SIG-M5 treated with dmso at 0.1 percent for 504 hours (cell line): ENCODE measurements around the gene PBRM1.
"Not testable (repeated sequence)": the region's sequence is repeated elsewhere in the genome, so short reads cannot be mapped to it uniquely, and the experiment has no call there.

Experiments
- DNase-seq: peaks from one replicate; lab custom pipeline; 2025; ENCODE audit not compliant: unreplicated experiment; lab: John Stamatoyannopoulos, UW

PBRM1 gene

GRCh38 chr3:52704611-52705437 lies 19.1 kb upstream of the PBRM1 start:
- peak; percentile 32 for DNase-seq

- no peak for DNase-seq
Observed at GRCh38 chr3:52703341-52703740, 17.6 kb upstream of the PBRM1 start.

- DNase-seq: no peak
Observed at GRCh38 chr3:52697632-52697965, 11.9 kb upstream of the PBRM1 start.

- no peak for DNase-seq
Observed at GRCh38 chr3:52696830-52697631, 11.3 kb upstream of the PBRM1 start.

GRCh38 chr3:52695798-52696671 lies 10.3 kb upstream of the PBRM1 start:
- no peak for DNase-seq

GRCh38 chr3:52694528-52695189 lies 8.9 kb upstream of the PBRM1 start:
- DNase-seq: no peak

- no peak for DNase-seq
Observed at GRCh38 chr3:52693071-52693470, 7.4 kb upstream of the PBRM1 start.

- no peak for DNase-seq
Observed at GRCh38 chr3:52690560-52690959, 4.8 kb upstream of the PBRM1 start.

- no peak for DNase-seq
Observed at GRCh38 chr3:52689151-52689550, 3.4 kb upstream of the PBRM1 start.

GRCh38 chr3:52688266-52688665 lies 2.6 kb upstream of the PBRM1 start:
- DNase-seq: peak; percentile 36

- peak; percentile 72 for DNase-seq
Observed at GRCh38 chr3:52685285-52685708, 416 bp downstream of the PBRM1 start.

- DNase-seq: no peak
Observed at GRCh38 chr3:52684184-52684583, 1.5 kb downstream of the PBRM1 start.

GRCh38 chr3:52683611-52684010 lies 2.1 kb downstream of the PBRM1 start:
- DNase-seq: no peak

GRCh38 chr3:52682016-52682415 lies 3.7 kb downstream of the PBRM1 start:
- no peak for DNase-seq

- no peak for DNase-seq
Observed at GRCh38 chr3:52681596-52681995, 4.1 kb downstream of the PBRM1 start.

GRCh38 chr3:52679811-52680210 lies 5.9 kb downstream of the PBRM1 start:
- no peak for DNase-seq

- no peak for DNase-seq
Observed at GRCh38 chr3:52679199-52679538, 6.5 kb downstream of the PBRM1 start.

GRCh38 chr3:52678265-52679198 lies 7.2 kb downstream of the PBRM1 start:
- DNase-seq: no peak

GRCh38 chr3:52676201-52676600 lies 9.5 kb downstream of the PBRM1 start:
- DNase-seq: not testable (repeated sequence)

- no peak for DNase-seq
Observed at GRCh38 chr3:52671676-52672075, 14.0 kb downstream of the PBRM1 start.
